Dendritic cell treated with granulocyte-macrophage colony-stimulating factor and Interleukin-4, amounts not matched to agents 40 ng/mL and 50 ng/mL, for 4 days (primary cell): ENCODE measurements around the gene GALK1.

Source experiments
- H3K27ac Mint-ChIP-seq: one replicate; pipeline ENCODE4 v1.8.0; 2022; ENCODE audit warnings: mild to moderate bottlenecking, mixed read lengths
- H3K27me3 Mint-ChIP-seq: one replicate; pipeline ENCODE4 v1.8.0; 2022; ENCODE audit warnings: mild to moderate bottlenecking, mixed read lengths
- H3K36me3 Mint-ChIP-seq: one replicate; pipeline ENCODE4 v1.8.0; 2022; ENCODE audit warnings: low read depth, mixed read lengths
- H3K4me1 Mint-ChIP-seq: one replicate; pipeline ENCODE4 v1.8.0; 2022; ENCODE audit warnings: low read depth, mixed read lengths
- H3K4me3 Mint-ChIP-seq: one replicate; pipeline ENCODE4 v1.8.0; 2022; ENCODE audit warnings: mild to moderate bottlenecking, moderate library complexity, mixed read lengths
- H3K9me3 Mint-ChIP-seq: one replicate; pipeline ENCODE4 v1.8.0; 2022; ENCODE audit warnings: mixed read lengths
- intact Hi-C: fragments of 100-400 bp; cut with micrococcal nuclease; formaldehyde crosslinking; loops from one replicate; pipeline ENCODE4 v1.15.0; 2022

GALK1 gene

GRCh38 chr17:75739174-75739573, 25.8 kb downstream of the GALK1 start:
- Mint-ChIP-seq H3K4me3 (no peak overlapping the region), H3K36me3 (no peaks in the 10 kb centered on the region)

DNA sequence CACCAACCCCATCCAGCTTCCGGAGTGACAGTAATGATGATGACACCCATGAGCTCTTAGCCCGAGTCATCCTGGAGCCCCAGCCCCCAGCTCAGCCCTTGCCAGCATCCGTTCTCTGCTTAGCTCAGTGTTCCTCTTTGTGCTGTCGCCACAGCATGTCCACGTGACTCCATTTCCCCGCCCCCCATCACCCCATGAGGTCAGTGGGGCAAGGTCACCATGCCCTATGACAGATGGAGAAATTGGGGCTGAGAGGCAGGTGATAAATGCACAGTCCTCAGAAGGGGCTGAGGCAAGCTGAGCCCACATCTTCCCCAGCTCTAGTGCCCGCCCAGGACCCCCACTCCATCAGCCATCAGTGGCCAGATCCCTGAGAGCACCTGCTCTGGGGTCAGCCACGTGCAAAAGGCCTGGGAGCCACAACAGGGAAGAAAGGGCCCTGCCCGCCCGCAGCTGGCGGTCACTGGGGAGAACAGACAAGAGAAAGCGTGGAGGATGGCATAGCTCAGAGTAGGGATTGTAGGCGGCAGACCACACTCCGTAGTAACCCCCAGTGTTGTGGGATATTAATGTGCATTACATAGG, 26.7 kb downstream of the GALK1 start:
- H3K9me3 Mint-ChIP-seq, result no peaks in the 10 kb centered on the region
- intact Hi-C loops, result no loop called here
- peak overlapping the region; percentile 68 for H3K27ac Mint-ChIP-seq
- peaks cover 2% of the 10 kb centered on the region for H3K27me3 Mint-ChIP-seq
- H3K4me3 Mint-ChIP-seq, result peak overlapping the region; percentile 14
- H3K36me3 Mint-ChIP-seq, result no peaks in the 10 kb centered on the region
- H3K4me1 Mint-ChIP-seq, result peaks cover 14% of the 10 kb centered on the region

More at GRCh38 chr17:75739174-75739573, 25.8 kb downstream of the GALK1 start:
- H3K9me3 Mint-ChIP-seq, result no peaks in the 10 kb centered on the region
- H3K27ac Mint-ChIP-seq, result no peak overlapping the region
- H3K27me3 Mint-ChIP-seq, result peaks cover 2% of the 10 kb centered on the region
- peaks cover 14% of the 10 kb centered on the region for H3K4me1 Mint-ChIP-seq
- intact Hi-C loops, result no loop called here

- Mint-ChIP-seq H3K4me1 (peaks cover 14% of the 10 kb centered on the region), H3K27me3 (peaks cover 3% of the 10 kb centered on the region), H3K27ac (peak overlapping the region; percentile 68), H3K4me3 (no peak overlapping the region), H3K9me3 (no peaks in the 10 kb centered on the region), H3K36me3 (no peaks in the 10 kb centered on the region)
- intact Hi-C loops, result no loop called here
Observed at GRCh38 chr17:75737133-75737962, 27.6 kb downstream of the GALK1 start.

- Mint-ChIP-seq H3K36me3 (no peaks in the 10 kb centered on the region), H3K4me3 (no peak overlapping the region), H3K4me1 (peaks cover 14% of the 10 kb centered on the region), H3K27ac (peak overlapping the region; percentile 4), H3K9me3 (no peaks in the 10 kb centered on the region), H3K27me3 (peaks cover 6% of the 10 kb centered on the region)
- intact Hi-C loops, result no loop called here
Observed at GRCh38 chr17:75736173-75736835, 28.7 kb downstream of the GALK1 start.

- Mint-ChIP-seq H3K27ac (no peak overlapping the region), H3K36me3 (no peaks in the 10 kb centered on the region), H3K27me3 (peaks cover 6% of the 10 kb centered on the region), H3K9me3 (no peaks in the 10 kb centered on the region), H3K4me3 (no peak overlapping the region), H3K4me1 (peaks cover 14% of the 10 kb centered on the region)
- intact Hi-C loops, result no loop called here
Observed at GRCh38 chr17:75734674-75735294, 30.2 kb downstream of the GALK1 start.

- Mint-ChIP-seq H3K4me1 (peaks cover 10% of the 10 kb centered on the region), H3K4me3 (no peak overlapping the region), H3K9me3 (no peaks in the 10 kb centered on the region)
Observed at GRCh38 chr17:75733471-75733870, 31.5 kb downstream of the GALK1 start.

GRCh38 chr17:75731716-75732498, 33.1 kb downstream of the GALK1 start:
- H3K4me3 Mint-ChIP-seq, result no peak overlapping the region
- no peaks in the 10 kb centered on the region for H3K4me1 Mint-ChIP-seq
- H3K27me3 Mint-ChIP-seq, result peaks cover 7% of the 10 kb centered on the region
- H3K36me3 Mint-ChIP-seq, result no peaks in the 10 kb centered on the region
- H3K27ac Mint-ChIP-seq, result no peak overlapping the region
- intact Hi-C loops, result no loop called here
- no peaks in the 10 kb centered on the region for H3K9me3 Mint-ChIP-seq

More at GRCh38 chr17:75733471-75733870, 31.5 kb downstream of the GALK1 start:
- Mint-ChIP-seq H3K27ac (no peak overlapping the region), H3K36me3 (no peaks in the 10 kb centered on the region), H3K27me3 (peaks cover 6% of the 10 kb centered on the region)
- intact Hi-C loops, result no loop called here

DNA sequence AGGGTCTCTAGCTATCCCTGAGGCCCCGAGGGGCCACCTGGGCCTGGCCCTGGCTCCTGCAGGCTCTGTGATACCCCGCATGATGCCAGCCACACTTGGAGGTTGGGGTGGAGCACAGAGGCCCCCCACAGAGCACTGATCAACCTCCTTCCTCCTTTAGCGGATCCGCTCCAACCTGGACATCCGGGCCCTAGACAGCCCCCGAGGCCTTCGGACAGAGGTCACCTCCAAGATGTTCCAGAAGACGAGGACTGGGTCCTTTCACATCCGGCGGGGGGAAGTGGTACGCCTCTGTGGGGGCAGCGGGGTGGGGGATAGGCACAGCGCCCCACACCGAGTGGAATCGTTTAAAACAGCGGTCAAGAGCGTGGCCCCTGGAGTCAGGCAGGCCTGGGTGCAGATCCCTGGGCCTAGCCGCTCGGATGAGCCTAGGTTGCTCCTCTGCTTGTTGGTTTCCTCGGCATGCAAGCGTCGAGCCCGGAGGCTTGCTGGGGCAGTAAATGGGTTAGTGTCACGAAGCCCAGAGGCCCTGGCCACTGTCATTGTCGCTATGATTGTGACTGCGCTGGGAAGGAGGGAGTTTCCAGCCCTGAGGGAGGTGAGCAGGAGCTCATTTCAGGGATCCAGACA, 33.8 kb downstream of the GALK1 start:
- Mint-ChIP-seq H3K4me3 (no peak overlapping the region), H3K36me3 (no peaks in the 10 kb centered on the region), H3K4me1 (no peaks in the 10 kb centered on the region), H3K27ac (no peak overlapping the region), H3K9me3 (no peaks in the 10 kb centered on the region), H3K27me3 (peaks cover 6% of the 10 kb centered on the region)
- intact Hi-C loops, result no loop called here

GRCh38 chr17:75730065-75730464, 34.9 kb downstream of the GALK1 start:
- no peaks in the 10 kb centered on the region for H3K36me3 Mint-ChIP-seq
- H3K27ac Mint-ChIP-seq, result no peak overlapping the region
- no peak overlapping the region for H3K4me3 Mint-ChIP-seq
- no peaks in the 10 kb centered on the region for H3K9me3 Mint-ChIP-seq
- intact Hi-C loops, result no loop called here
- peaks cover 6% of the 10 kb centered on the region for H3K27me3 Mint-ChIP-seq
- H3K4me1 Mint-ChIP-seq, result no peaks in the 10 kb centered on the region

DNA sequence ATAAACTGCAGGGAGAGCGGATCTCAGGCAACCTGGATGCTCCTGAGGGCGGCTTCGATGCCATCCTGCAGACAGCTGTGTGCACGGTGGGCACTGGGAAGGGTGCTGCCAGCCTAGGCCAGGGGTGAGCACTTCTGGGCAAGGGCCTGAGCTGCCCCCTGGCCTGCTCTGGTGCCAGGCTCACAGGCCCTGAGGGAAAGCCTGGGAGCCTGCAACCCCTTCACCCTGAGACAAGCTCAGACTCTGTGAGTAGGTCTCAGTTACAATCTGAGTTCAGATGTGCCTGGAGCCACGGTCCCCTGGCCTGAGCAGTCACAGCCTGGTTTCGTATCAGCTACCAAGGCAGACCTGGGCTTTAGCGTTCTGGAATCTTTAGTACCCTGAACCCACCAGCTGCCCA, 35.6 kb downstream of the GALK1 start:
- Mint-ChIP-seq H3K4me3 (no peak overlapping the region), H3K27me3 (peaks cover 6% of the 10 kb centered on the region)

GRCh38 chr17:75727391-75727790, 37.6 kb downstream of the GALK1 start:
- H3K27me3 Mint-ChIP-seq, result peaks cover 13% of the 10 kb centered on the region
- H3K9me3 Mint-ChIP-seq, result no peaks in the 10 kb centered on the region
- H3K36me3 Mint-ChIP-seq, result no peaks in the 10 kb centered on the region
- H3K27ac Mint-ChIP-seq, result no peak overlapping the region
- no peak overlapping the region for H3K4me3 Mint-ChIP-seq
- intact Hi-C loops, result no loop called here
- peaks cover 12% of the 10 kb centered on the region for H3K4me1 Mint-ChIP-seq

More for the DNA sequence above, 35.6 kb downstream of the GALK1 start:
- no peaks in the 10 kb centered on the region for H3K36me3 Mint-ChIP-seq
- no peaks in the 10 kb centered on the region for H3K9me3 Mint-ChIP-seq
- peaks cover 4% of the 10 kb centered on the region for H3K4me1 Mint-ChIP-seq
- intact Hi-C loops, result no loop called here
- no peak overlapping the region for H3K27ac Mint-ChIP-seq

DNA sequence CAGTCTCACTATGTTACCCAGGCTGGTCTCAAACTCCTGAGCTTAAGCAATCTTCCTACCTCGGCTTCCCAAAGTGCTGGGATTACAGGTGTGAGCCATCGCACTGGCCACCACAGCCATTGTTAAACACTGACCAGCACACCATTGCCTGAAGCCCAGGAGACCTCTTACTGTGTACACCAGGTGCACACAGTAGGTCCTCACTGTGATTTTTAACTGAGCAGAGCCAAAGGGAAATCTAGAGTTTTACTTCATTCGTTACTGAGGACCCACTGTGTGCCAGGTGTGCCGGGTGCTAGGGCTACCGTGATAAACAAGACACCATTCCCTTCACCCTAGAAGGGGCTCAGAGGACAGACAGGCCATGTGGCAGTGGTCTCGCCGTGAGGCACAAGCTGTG, 39.5 kb downstream of the GALK1 start:
- H3K36me3 Mint-ChIP-seq, result no peaks in the 10 kb centered on the region
- intact Hi-C loops, result no loop called here
- no peaks in the 10 kb centered on the region for H3K9me3 Mint-ChIP-seq
- H3K4me1 Mint-ChIP-seq, result peaks cover 15% of the 10 kb centered on the region
- no peak overlapping the region for H3K4me3 Mint-ChIP-seq
- peaks cover 24% of the 10 kb centered on the region for H3K27me3 Mint-ChIP-seq
- no peak overlapping the region for H3K27ac Mint-ChIP-seq
